HG02588 (cell line): Measurements from ENCODE around the gene GPR89B.
A peak's percentile ranks its signal among the peaks of the same experiment; 100 is the strongest.
"Not testable (repeated sequence)": the region's sequence is repeated elsewhere in the genome, so short reads cannot be mapped to it uniquely, and the experiment has no call there.

Experiments
- ATAC-seq: cut with Tn5 transposase; IDR thresholded peaks from one replicate; pipeline ENCODE4 v1.9.1; 2021; ENCODE audit warnings: mild to moderate bottlenecking, moderate library complexity; ENCODE audit not compliant: unreplicated experiment

Gene GPR89B

DNA sequence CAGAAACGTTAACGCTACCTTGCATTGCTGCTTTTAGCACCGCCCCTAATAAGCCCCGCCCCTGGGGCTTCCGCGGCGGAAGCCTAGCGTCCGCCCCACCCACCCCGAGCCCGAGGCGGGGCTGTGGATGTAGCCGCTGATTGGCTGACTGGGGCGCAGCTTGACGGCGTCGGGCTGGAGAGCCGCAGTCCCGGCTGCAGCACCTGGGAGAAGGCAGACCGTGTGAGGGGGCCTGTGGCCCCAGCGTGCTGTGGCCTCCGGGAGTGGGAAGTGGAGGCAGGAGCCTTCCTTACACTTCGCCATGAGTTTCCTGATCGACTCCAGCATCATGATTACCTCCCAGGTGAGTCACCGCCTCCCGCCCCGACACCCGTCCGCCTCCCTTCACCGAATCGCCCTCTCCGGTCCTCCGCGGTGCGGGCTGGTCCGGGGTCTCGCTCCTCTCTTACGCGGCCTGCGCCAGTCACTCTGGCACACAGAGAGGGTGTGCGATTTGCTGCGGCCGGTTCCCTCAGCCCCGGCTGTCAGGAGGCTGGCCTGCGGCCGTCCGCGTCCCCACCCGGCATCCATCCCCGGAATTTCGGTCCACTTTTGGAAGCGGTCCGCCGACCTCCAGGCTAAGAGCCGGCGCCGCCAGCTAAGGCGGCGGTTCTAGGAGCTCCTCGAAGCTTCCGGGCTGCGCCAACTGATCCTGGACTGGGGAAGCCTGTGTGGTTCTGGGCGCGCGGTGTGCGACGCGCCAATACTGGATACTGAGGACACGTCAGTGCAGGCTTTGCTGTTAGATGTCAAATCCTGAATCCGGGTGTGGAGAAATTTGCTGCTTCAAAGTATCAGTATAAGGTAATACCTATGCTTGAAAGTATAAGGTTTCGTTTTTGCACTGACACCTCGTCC lies at the start of gene GPR89B:
TSS of gene GPR89B (plus strand) at position 185 of the 897 bp plus-strand sequence. CDS start at position 302, 117 bp downstream.
- ATAC-seq = peak; percentile 97

DNA sequence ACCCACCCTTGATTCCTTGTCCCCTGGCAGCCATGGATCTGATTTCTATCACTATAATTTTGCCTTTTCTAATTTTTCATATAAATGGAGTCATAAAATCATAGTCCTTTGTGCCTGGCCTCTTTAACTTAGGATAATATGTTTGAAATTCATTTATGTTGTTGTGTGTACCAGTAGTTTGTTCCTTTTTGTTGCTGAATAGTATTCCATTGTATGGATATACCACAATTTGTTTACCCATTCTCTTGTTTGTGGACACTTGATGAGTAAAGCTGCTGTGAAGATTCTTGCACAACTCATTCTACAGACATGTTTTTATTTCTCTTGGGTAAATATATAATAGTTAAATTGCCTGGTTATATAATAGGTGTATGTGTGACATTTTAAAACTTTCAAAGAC lies 48.3 kb upstream of the GPR89B start:
- ATAC-seq = no peak

DNA sequence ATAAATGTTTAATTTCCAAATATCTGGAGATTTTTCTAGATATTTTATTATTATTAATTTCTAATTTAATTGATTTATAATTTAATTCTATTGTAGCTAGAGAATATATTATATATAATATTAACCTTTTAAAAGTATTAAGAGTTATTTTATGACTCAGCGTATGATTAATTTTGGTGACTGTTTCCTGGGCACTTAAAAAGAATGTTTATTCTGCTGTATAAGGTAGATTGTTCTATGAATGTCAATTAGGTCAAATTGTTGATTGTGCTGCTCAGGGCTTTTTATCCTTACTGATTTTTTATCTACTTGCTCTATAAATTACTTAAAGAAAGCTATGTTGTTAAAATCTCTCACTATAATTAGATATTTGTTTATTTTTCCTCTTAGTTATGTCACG lies 45.7 kb upstream of the GPR89B start:
- no peak for ATAC-seq

DNA sequence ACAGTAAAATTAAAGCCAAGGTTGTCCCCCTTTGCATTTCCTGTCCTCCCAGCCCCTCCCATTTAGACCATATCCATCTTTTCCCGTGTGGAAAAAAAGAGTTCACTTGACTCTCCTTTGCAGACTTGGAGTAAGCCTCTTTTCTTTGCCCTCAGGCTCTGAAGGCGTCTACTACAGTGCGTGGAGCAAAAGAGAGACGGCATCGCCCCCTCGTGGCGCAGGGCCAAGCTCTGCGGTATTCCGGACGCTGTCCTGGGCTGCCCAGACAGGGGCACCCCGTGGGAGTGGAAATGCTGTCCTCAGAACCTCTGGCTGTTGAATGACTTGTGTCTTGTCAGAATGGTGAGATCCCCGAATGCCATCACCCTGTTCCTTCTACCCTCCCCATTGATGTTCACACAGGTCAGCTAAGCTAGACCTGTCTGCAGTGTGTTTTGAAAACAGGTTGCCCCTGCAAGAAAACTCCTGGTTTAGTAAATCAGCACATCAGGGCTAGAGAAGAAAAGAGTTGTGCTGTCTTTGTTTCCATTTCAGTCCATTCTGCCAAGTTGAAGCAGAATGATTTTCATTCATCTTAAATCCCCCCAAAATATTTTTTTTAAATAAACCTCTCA lies 37.9 kb upstream of the GPR89B start:
- no peak for ATAC-seq

DNA sequence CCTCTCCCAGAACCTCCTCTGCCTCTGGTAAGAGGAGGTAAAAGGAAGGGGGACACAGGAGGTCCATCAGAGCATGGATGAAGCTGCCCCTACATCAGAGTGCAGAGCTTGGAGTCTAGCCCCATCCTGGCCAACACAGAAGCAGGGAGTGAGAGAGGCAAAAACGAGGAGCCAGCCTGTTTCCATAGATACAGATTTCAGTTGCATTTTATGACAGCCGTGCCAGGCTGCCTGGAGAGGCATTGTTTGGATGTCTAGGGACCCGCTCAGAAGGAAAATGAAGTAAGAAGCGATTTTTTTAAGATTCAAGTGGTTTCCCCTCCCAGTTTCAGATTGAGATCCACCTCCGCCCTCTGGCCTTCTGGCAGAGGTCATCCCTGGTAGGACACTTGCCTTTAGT lies 37.1 kb upstream of the GPR89B start:
- ATAC-seq = no peak

DNA sequence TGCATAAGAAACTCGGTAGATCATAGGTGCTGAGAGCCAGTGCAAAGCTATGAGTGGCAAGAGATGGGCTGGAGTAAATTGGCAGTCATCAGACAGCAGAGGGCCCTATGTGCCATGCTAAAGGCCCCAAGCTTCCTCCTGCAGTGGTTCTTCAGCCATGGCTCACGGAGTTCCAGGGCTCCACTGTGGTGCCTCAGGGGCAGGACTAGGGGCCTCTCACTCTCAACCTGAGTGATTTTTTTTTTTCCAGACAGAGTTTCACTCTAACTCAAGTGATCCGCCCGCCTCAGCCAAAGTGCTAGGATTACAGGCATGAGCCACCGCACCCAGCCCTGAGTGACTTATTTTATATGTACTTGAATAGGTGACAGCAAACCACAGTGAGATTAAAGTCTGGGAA lies 36.0 kb upstream of the GPR89B start:
- no peak for ATAC-seq

DNA sequence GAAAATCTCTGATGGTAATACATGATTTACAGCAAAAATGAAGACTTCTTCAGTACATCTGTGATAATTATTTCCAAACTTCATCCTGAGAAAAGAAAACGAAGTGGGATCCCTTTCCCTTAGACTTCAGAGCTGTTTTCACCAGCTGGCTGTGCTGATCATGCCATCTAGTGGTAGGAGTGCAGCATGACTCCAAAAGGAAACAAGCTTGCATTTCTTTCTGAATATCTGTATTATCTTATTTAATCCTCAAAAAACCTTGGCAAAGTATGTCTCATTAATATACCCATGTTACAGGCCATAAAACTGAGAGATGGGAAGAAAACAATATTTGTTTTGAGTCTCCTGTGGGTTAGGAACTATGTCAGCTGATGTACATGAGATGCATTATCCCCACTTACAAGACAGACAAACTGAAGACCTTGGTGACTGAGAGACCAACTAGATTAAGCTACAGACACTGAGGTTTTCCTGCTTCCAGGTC lies 35.4 kb upstream of the GPR89B start:
- ATAC-seq = no peak

DNA sequence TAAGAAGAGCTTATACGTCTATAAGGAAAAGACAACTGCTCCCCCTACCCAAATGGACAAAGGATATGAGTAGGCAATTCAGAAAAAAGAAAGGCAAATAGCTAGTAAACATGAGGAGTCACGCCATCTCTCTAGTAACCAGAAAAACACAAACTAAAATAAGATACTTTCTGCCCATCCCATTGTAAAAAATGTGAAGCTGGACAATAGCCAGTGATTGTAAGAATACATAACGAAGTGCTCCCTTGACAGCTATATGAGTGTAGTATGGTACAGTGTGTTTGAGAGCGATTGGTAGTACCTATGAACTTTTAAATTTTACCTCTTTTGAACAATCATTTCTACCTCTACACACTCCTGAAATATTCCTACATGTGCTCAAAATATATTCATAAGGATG lies 33.1 kb upstream of the GPR89B start:
- no peak for ATAC-seq

DNA sequence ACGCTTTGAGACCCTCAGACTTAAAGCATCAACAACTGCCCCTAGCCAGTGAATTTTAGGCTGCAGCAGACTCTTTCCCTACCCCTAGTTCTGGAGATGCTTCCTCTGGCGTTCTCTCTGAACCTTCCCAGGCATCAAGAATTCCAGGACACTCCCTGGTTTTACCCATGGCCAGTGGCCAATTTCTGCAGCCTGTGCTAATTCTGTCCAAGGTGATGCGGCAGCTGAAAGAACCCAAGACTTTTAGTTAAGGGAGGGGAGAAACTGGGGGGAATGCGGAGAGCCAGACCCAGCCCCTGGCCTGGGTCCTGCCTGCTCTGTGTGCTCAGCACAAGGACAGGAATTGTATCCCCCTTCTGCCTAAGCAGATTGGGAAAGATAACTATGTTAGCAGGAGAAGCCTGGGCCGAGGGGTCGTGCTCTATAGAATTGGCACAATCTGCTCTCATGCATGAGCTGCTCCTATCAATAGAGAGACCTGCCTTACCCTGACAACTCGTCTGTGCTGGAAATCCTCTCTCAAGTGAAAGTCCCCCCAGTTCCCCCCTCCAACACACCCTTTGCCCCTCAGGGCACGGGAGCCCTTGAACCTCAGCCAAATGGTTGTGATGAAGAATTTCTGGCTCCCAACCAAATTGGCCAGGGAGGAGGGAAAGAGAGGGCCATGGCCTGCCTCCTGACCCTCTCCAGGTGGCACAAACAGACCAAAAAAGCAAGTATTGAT lies 31.0 kb upstream of the GPR89B start:
- ATAC-seq = no peak

DNA sequence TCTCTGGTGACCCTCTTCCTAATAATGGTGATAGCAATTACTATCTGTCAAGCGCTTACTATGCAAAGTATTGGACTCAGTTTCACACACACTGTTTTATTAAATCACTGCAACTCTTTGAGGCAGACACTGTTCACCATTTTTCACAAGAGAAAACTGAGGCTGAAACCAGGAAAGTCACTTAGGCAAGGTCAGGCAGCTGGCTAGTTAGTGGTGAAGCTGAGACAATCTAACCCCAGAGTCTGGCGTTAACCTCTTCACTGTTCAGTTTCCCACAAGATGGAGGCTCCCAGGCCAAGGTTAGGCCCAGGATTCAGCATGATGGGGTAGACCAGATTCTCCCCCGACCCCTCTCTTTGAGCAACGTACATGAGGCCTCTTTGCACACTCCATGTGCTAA lies 30.4 kb upstream of the GPR89B start:
- ATAC-seq = no peak

DNA sequence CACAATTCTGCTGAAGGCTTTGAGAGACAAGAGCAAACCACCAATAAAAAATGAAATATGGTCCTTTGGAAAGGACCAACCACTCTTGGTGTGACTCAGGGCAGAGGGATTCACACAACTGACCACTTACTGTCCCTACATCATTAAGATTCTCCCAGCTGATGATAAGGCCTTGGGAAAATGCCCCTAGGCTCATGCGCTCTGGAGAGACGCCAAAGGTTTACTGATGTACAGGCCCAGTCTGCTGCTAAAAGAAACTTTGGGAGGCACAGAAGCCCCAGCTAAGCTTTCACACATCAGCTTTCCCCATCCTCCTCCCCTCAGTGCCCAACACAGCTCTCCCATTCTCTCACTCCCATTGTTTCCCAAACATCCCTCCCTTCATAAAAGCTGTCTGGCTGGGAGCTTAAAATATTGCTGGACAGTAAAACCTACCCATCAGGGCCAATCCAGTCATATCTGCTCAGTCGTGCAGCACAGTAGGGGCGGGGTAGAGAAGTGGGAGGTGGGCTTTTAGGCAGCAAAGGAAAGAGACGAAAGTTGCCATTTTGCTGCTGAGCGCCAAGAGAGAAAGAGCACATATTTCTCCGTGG lies 25.9 kb upstream of the GPR89B start, which contains the start of gene GJA8:
TSS of gene GJA8 (plus strand) at position 543 of the 593 bp plus-strand sequence. CDS start 5,161 bp downstream, outside the sequence.
- no peak for ATAC-seq

DNA sequence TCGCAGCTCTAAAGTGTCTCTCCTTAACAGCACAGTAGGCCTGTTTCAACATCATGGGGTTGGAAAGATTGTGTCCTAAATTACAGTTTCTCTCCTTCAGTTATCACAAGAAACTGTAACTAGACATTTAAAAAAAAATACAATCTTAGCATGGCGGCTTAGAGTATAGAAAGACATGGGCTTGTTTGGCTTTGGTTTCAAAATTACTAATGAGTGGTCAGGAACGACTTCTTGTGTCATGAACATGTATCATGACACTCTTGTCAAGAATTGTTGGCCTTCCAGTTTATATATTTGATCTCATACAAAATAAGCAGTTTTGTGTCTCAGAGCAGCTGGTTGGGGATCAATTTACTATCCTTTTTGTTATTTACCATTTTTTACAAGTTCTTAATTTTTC lies 23.5 kb upstream of the GPR89B start:
- no peak for ATAC-seq

DNA sequence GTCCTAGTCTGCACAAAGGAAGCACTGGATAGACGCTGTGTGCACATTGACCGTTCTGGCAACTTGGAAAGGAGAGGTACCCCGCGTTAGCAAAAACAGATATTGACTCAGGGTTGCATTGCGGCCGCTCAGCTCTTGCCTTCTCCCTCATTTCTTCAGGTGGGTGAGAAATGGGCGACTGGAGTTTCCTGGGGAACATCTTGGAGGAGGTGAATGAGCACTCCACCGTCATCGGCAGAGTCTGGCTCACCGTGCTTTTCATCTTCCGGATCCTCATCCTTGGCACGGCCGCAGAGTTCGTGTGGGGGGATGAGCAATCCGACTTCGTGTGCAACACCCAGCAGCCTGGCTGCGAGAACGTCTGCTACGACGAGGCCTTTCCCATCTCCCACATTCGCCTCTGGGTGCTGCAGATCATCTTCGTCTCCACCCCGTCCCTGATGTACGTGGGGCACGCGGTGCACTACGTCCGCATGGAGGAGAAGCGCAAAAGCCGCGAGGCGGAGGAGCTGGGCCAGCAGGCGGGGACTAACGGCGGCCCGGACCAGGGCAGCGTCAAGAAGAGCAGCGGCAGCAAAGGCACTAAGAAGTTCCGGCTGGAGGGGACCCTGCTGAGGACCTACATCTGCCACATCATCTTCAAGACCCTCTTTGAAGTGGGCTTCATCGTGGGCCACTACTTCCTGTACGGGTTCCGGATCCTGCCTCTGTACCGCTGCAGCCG lies 20.3 kb upstream of the GPR89B start:
- ATAC-seq = no peak

DNA sequence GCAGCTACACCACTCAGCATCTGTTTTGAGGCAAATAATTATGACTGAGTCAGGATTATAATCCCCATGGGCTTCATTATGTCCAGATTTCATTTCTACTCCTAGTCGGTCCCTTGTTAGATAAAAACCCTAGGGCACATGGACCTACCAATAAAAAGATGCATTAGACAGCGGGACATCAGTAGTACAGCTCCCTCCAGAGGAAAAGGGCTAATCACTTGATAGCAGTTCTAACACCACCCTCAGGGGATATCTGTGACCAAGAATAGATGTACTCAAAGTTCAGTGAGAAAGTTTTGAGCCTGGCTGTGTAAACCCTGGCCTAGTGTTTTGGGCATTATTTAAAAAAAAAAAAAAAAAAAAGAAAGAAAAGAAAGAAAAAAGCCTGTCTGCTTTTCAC lies 15.7 kb upstream of the GPR89B start:
- no peak for ATAC-seq

DNA sequence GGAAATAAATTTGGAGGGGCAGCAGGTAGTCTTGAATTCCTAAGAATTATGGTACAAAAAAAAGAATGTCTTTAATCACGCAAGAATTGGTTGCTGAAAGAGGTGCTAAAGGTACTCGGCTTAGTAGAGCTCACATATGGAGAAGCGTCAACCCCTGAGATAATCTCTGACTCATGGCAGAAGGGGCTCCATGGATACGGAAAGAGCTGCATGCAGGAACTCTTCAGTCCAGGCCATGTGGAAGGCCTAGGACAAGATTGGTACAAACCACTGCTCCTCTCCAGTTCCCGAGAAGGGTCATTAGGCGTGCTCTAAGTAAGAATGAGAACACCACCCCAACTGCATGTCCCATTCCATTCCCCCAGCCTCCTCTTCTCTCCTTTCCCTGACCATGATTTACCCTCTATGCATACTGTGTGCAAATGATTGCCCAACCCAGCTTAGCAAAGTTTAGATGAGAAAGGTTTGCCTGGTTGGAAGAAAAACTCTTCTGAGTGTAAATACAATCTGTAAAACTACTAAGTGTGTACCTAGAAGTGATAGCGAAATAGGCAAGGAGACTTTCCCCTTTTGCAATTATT lies 14.8 kb upstream of the GPR89B start:
- ATAC-seq = no peak

DNA sequence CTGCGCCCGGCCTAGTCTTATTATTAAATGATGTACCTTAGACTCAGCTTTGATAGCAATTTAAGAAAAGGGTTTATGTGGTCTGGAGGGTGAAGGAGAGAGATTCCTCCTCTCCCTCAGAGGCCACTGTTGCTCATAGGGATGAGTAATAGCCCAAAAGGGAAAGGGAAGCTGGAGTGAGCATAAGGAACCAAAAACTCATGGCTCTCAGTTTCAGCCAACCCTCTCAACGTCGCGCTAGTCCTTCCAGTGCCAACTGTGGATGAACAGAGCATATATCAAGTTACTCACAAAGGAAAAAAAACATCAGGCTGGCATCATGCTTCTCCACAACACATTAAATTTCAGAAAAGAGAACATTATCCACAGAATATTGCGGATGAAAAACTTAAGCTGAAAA lies 8.3 kb upstream of the GPR89B start:
- ATAC-seq = no peak

DNA sequence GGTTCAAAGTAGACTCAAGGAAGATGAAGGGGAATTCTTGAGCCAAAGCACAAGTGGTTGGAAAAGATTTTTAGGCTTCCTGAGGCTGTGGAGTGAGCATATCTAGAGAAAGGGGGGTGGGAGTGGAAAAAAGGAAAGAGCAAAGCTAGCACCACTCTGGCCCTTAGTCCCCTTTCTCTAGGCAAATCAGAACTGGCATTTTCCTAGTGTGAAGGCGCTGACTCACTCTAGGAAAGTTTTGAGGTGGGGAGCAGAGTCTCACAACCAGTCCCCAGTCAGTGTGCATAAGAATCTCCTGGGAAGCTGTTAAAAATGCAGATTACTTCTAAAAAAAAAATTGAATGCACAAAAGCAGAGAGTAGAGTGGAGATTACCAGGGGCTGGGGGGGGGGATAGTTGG lies 3.4 kb upstream of the GPR89B start:
- ATAC-seq = no peak

DNA sequence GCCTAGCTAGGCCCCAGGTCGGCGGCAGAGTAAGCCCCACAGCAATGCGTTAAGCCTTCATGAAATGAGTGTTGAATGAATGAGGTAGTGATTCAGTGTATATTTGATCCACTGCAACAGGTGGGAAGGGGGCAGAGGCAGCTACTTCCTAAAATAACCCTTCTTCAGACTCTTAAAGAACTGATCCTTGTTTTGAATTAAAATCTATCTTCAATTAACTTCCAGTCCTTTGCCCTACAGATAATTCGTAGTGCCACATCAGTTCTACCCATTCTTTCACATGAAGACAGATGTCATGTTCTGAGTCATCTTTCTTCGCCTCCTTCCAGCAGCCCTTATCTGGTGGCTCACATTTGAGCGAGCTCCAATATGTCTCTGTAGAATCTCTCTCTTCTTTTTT lies 1.0 kb upstream of the GPR89B start:
- not testable (repeated sequence) for ATAC-seq

DNA sequence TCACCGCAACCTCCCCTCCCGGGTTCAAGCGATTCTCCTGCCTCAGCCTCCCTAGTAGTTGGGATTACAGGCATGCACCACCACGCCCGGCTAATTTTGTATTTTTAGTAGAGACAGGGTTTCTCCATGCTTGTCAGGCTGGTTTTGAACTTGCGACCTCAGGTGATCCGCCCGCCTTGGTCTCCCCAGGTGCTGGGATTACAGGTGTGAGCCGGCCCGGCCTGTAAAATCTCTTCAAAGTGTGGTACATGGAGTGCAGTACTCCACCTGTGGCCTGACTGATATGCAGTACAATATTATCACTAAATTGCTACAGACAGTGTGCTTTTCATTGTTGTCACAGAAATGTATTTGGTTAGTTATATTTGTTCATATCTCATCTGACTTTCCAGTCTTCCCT lies 531 bp upstream of the GPR89B start:
- not testable (repeated sequence) for ATAC-seq

DNA sequence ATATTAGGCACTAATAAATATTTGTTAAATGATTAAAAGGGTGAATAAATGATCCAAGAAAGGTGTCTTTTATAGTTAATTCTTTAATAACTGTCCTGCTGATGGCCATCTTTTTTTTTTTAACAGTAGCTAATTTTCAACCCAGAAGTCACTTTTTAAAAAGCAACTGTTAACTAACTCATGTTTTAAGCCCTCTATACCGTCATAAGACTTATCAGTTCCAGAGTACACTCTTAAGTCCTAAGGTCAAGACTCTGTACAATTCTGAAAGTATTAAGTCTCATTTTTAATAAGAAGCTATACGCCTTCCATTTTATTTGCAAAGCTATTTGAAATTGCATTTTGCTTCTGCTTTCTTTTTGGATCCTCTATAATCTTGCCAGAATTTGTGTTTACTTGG lies 2.9 kb downstream of the GPR89B start:
- ATAC-seq = not testable (repeated sequence)
